HG03354 (cell line): ENCODE data around the gene THOC7.

Source experiments
- ATAC-seq: cut with Tn5 transposase; IDR thresholded peaks from one replicate; pipeline ENCODE4 v1.9.1; 2021; ENCODE audit warnings: mild to moderate bottlenecking; ENCODE audit not compliant: unreplicated experiment, poor library complexity, severe bottlenecking

Gene THOC7

DNA sequence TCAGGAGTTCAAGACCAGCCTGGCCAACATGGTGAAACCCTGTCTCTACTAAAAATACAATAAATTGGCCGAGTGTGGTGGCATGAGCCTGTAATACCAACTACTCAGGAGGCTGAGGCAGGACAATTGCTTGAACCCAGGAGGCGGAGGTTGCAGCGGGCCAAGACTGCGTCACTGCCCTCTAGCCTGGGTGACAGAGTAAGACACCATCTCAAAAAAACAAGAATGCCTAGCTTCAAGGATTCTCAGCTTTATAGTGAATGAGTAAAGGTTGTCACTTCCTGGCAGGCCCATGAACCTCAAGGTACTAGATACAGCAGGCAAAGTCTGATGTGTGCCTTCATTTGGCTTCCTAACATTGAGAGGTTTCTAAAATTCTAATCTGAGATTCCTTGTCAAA lies 14.4 kb downstream of the THOC7 start:
- no peak for ATAC-seq

- no peak for ATAC-seq
Measured at GRCh38 chr3:63847718-63848450, 15.7 kb downstream of the THOC7 start.

GRCh38 chr3:63845215-63845614 lies 18.4 kb downstream of the THOC7 start:
- ATAC-seq: no peak

GRCh38 chr3:63842127-63842526 lies 21.5 kb downstream of the THOC7 start:
- no peak for ATAC-seq

- ATAC-seq: no peak
Measured at GRCh38 chr3:63841704-63842103, 21.9 kb downstream of the THOC7 start.

DNA sequence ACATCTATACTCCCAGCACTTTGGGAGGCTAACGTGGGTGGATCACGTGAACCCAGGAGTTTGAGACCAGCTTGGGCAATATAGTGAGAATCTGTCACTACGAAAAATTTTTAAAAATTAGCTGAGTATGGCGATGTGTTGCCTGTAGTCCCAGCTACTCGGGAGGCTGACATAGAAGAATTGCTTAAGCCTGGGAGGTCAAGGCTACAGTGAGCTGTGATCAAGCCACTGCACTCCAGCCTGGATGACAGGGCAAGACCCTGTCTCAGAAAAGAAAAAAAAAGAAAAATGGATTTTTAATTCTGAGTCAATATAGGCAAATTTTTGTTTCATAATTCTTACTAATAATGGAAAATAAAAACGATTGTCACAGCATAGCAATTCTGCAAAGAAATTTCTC lies 31.2 kb downstream of the THOC7 start:
- no peak for ATAC-seq

- no peak for ATAC-seq
Measured at GRCh38 chr3:63830526-63830925, 33.1 kb downstream of the THOC7 start.

DNA sequence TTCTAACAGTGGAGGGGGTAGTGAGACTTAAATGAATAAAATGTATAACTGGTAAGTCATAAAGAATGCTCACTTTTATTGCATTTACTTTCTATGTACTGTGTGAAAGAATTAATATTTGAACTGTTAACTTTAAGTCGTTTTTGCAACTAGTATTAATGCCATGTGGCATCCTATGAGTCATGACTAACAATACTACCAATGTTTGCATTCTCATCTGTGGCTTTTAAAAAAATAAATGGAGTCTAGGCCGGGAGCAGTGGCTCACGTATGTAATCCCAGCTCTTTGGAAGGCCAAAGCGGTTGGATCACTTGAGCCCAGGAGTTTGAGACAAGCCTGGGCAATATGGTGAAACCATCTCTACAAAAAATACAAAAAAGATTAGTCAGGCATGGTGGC lies 39.3 kb downstream of the THOC7 start:
- no peak for ATAC-seq

- no peak for ATAC-seq
Measured at GRCh38 chr3:63819151-63819398, 44.5 kb downstream of the THOC7 start, which contains the start of gene C3orf49. Gene C3orf49, plus strand, starts transcription at chr3:63819299. Its CDS starts 173 bp downstream, at chr3:63819472.

DNA sequence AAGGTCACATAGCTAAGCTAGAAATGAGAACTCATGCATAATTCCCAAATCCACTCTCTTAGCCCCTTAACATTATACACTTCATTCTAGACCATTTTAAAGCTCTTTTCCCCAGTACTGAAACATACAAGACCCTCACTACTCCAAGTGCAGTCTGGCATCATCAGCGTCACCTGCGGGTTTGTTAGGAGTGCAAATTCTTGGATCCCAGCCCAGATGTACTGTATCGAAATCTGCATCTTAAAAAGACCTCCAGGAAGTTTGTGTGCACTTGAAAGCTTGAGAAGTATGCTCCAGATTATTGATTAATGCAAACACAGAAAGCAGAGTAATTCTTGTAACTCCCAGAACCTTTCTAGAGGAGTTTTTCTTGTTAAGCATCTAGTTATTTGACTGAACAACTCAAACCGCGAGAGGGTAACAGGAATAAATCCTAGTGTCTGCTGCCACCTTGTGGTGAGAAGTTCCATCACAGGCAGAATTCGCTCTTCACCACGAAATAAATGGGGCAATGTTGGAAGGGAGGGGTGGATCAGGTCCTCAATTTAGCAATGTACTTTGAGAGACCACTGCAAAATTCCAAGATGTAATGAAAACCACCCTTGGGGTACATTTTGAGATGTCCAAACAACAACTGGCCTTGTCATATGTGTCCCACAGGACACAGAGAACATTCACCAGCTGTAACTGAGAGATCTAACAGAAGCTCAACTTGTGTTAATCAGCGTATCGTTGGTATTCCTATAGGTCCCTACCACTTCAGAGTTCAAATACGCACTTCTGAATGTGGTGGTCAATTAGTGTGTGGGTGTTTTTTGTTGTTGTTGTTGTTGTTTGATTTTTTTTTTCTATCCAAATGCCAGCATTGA lies 45.1 kb downstream of the THOC7 start:
- ATAC-seq: peak; percentile 88

GRCh38 chr3:63817225-63817624 lies 46.4 kb downstream of the THOC7 start:
- no peak for ATAC-seq

- ATAC-seq: no peak
Measured at GRCh38 chr3:63814237-63814636, 49.4 kb downstream of the THOC7 start.

DNA sequence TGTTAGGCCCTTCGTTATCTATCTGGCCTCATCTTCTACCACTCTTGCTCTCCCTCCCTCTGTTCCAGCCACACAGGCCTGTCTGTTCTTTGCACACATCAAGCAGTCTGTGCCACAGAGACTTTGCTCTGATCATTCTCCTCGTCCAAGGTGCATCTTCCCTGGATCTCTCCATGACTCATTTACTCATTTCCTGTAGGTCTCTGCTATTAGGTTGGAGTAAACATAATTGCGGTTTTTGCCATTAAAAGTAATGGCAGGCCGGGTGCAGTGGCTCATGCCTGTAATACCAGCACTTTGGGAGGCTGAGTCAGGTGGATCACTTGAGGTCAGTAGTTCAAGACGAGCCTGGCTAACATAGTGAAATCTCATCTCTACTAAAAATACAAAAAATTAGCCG lies 54.0 kb downstream of the THOC7 start:
- no peak for ATAC-seq

- no peak for ATAC-seq
Measured at GRCh38 chr3:63808633-63809032, 55.0 kb downstream of the THOC7 start.

GRCh38 chr3:63807961-63808565 lies 55.5 kb downstream of the THOC7 start:
- ATAC-seq: no peak

DNA sequence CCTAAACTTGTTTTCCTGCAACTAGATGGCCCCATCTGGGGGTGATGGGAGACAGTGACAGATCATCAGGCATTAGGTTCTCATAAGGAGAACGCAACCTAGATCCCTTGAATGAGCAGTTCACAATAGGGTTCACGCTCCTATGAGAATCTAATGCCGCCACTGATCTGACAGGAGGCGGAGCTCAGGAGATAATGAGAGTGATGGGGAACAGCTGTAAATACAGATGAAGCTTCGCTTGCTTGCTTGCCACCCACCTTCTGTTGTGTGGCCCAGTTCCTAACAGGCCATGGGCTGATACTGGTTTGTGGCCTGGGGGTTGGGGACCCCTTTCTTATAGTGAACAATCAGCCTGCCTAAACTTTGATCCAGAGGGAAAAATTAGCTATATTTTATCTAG lies 59.7 kb downstream of the THOC7 start:
- no peak for ATAC-seq

GRCh38 chr3:63800097-63800496 lies 63.5 kb downstream of the THOC7 start:
- no peak for ATAC-seq

GRCh38 chr3:63798949-63799348 lies 64.7 kb downstream of the THOC7 start:
- ATAC-seq: no peak

- no peak for ATAC-seq
Measured at GRCh38 chr3:63798544-63798943, 65.1 kb downstream of the THOC7 start.

- no peak for ATAC-seq
Measured at GRCh38 chr3:63795438-63795837, 68.2 kb downstream of the THOC7 start.

GRCh38 chr3:63791974-63792373 lies 71.6 kb downstream of the THOC7 start:
- no peak for ATAC-seq
